GM12892 (cell line): ENCODE results near the gene ZNF878. TPM values are rescaled to one million over a fixed set of nuclear protein-coding genes. Genes with fewer than 3 reads are reported as not detected.
"Not testable (repeated sequence)": the region's sequence is repeated elsewhere in the genome, so short reads cannot be mapped to it uniquely, and the experiment has no call there.

Experiments
- DNase-seq: peaks from one replicate; pipeline ENCODE4 v3.0.0; 2011; ENCODE audit not compliant: insufficient read length
- FAIRE-seq: peaks from 2 replicates; lab custom pipeline; 2011; peaks lifted over from hg19 to GRCh38; lab: Jason Lieb, UNC
- POLR2A ChIP-seq: IDR thresholded peaks from 2 replicates; pipeline ENCODE4 v1.6.1; 2011; ENCODE audit warnings: low read depth, low read length, control low read depth
- POLR2AphosphoS5 ChIP-seq: IDR thresholded peaks from 2 replicates; pipeline ENCODE4 v1.6.1; 2011; ENCODE audit warnings: low read depth, low read length, control low read depth
- TAF1 ChIP-seq: IDR thresholded peaks from 2 replicates; pipeline ENCODE4 v1.6.1; 2011; ENCODE audit warnings: low read depth, mild to moderate bottlenecking, control low read depth, low read length, borderline replicate concordance
- polyA plus RNA-seq: library from polyadenylated mRNA; unstranded; fragments of >200 nt; gene quantifications from one replicate; pipeline ENCODE4 v1.2.1, GENCODE V29; 2012; ENCODE audit warnings: missing spikeins, inconsistent platforms; ENCODE audit not compliant: missing spikeins

ZNF878 gene
- 1.5 TPM for polyA plus RNA-seq

GRCh38 chr19:12052497-12053169 lies at the start of gene ZNF878:
Gene ZNF878, minus strand, starts transcription at chr19:12052961. Its CDS starts 160 bp downstream, at chr19:12052801.
- FAIRE-seq = peak; percentile 67
- peak; percentile 67 for DNase-seq
- TF ChIP-seq POLR2AphosphoS5 = peak; percentile 89
- peak; percentile 95 for TF ChIP-seq POLR2A
- TF ChIP-seq TAF1 = peak; percentile 95

- DNase-seq (no peak), FAIRE-seq (no peak)
- TF ChIP-seq POLR2AphosphoS5 = no peak
- no peak for TF ChIP-seq POLR2A
- no peak for TF ChIP-seq TAF1
These were observed 45.3 kb upstream of the ZNF878 start for GRCh38 chr19:12098040-12098439.

- DNase-seq (no peak), FAIRE-seq (no peak)
- no peak for TF ChIP-seq TAF1
- no peak for TF ChIP-seq POLR2A
- TF ChIP-seq POLR2AphosphoS5 = no peak
These were observed 42.5 kb upstream of the ZNF878 start for GRCh38 chr19:12095111-12095790.

- FAIRE-seq = peak; percentile 48
- DNase-seq = no peak
- TF ChIP-seq POLR2AphosphoS5 = no peak
- no peak for TF ChIP-seq POLR2A
- TF ChIP-seq TAF1 = no peak
These were observed 41.0 kb upstream of the ZNF878 start for GRCh38 chr19:12093777-12094176.

GRCh38 chr19:12092956-12093355 lies 40.2 kb upstream of the ZNF878 start:
- no peak for DNase-seq
- TF ChIP-seq POLR2AphosphoS5 (no peak), TAF1 (no peak), POLR2A (no peak)
- FAIRE-seq = no peak

GRCh38 chr19:12092065-12092867 lies 39.5 kb upstream of the ZNF878 start:
- FAIRE-seq = peak; percentile 87
- TF ChIP-seq POLR2AphosphoS5 = peak; percentile 51; the same call in 1 of the 2 replicates
- TF ChIP-seq TAF1 = peak; percentile 49; the same call in 1 of the 2 replicates
- peak; percentile 59; the same call in 1 of the 2 replicates for TF ChIP-seq POLR2A
- DNase-seq = peak; percentile 86

- DNase-seq = peak; percentile 49
- TF ChIP-seq POLR2A (no peak), TAF1 (no peak), POLR2AphosphoS5 (no peak)
- FAIRE-seq = peak; percentile 83
These were observed 38.0 kb upstream of the ZNF878 start for GRCh38 chr19:12090807-12091206.

- TF ChIP-seq TAF1 (no peak), POLR2A (no peak), POLR2AphosphoS5 (no peak)
- no peak for DNase-seq
- FAIRE-seq = no peak
These were observed 32.5 kb upstream of the ZNF878 start for GRCh38 chr19:12085074-12085818.

GRCh38 chr19:12083336-12083735 lies 30.6 kb upstream of the ZNF878 start:
- DNase-seq, FAIRE-seq: not testable (repeated sequence)

GRCh38 chr19:12077375-12077774 lies 24.6 kb upstream of the ZNF878 start:
- TF ChIP-seq POLR2AphosphoS5 (no peak), TAF1 (no peak), POLR2A (no peak)
- FAIRE-seq = no peak
- no peak for DNase-seq

- not testable (repeated sequence) for DNase-seq, FAIRE-seq
These were observed 23.6 kb upstream of the ZNF878 start for GRCh38 chr19:12076331-12076730.
